Right renal cortex interstitium (tissue), 3 donors: ENCODE results near the gene DSG2. TPM values are rescaled to one million over a fixed set of nuclear protein-coding genes. Genes with fewer than 3 reads are reported as not detected.

Source experiments
- DNase-seq, 3 donors: peaks; one replicate each; pipeline ENCODE4 v3.0.0-alpha.2; 2013; ENCODE audit warnings: low read depth in 3 of 3, low spot score in 2 of 3
- polyA plus RNA-seq, 3 donors: library from polyadenylated mRNA; unstranded; fragments of 120-200 nt; gene quantifications; one replicate each; pipeline ENCODE4 v1.2.1, GENCODE V29; 2013; ENCODE audit not compliant: insufficient read length in 3 of 3

DSG2 gene
- polyA plus RNA-seq, 3 donors, result 56.1 to 60.3 (median 57.5) TPM

DNA sequence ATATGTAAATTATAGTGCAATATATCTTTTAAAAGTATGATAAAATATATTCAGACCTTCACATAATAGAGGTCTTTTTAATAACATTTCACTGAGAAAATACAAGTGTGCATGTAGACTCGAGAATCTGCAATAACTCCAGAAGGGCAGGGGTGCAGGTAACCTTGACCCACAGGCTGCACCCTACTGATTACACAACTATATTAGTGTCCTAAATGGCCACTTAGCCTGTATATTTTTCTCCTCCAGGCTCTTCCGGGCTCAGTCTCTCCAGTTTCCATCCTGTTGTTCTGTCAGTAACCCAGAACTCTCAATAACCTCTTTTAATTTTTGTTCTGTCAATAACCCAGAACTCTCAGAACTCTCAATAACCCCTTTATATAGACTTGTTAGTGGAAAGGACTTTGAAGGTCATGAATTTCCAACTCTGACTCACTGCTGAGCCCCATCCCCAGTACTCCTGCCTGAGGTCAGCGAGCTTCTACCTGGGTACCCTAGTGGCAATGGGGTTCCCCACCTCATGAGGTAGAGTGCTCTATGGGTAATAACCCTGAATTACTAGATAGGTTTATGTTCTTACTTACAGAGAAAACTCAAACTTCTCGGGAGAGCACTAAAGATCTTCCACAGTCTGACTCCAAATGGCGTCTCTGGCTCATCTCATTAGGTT lies 85.3 kb downstream of the DSG2 start:
- DNase-seq, result no peak

DNA sequence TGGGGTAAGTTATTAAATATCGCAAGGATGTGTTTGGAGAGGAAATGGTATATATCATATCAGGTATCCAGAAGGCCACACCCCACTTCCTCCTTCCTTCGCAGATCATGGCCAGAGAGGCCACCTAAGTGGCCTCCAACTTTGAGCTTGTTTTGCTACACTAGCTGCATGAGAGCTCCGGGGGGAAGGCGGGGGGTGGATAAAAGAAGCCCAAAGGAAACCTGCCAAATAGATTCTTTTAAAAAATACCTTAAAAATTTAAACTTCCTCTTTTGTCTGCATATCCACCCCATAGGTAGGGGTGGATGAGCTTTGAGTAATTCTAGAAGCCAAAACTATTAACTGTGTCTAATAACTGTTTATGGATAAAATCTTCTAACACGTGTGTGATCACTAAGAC lies 88.0 kb downstream of the DSG2 start:
- DNase-seq, result no peak

DNA sequence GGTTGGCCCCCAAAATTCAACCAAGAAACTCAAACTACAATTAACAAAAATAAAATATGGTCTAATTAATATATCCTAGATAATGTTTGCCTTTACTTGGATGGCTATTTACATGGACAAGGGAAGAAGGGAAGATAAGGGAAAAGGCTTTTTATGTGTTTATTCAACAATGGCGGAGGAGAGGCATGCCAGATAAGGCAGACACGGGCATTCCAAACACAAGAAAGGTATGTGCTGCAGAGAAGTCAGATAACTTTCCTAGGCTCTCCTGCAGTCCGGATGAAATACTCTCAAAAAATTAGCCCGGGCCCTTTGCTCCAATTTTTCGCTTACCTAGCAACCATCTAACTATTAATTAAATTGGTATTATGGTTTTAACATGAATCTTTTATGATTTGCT lies 88.6 kb downstream of the DSG2 start:
- no peak for DNase-seq

DNA sequence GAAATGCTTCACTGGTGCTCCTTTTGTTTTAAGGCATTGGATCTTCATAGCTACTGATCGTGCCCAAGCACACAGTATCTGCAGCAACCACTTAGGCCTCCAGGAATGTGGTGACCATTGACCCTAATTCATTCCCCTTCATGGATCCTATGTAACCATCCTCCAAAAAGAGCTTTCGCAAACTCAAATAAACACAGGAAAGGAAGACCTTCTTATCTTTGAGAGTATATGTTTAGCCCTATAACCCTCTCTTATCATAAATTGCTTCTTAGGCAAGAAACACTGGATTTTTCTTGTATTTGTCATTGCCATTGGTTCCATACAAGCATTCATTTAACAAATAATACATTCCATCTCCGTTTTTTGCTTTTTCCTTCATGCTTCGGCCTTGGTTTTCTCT lies 89.6 kb downstream of the DSG2 start:
- DNase-seq, result no peak

GRCh38 chr18:31590570-31590969 lies 92.6 kb downstream of the DSG2 start:
- no peak for DNase-seq

DNA sequence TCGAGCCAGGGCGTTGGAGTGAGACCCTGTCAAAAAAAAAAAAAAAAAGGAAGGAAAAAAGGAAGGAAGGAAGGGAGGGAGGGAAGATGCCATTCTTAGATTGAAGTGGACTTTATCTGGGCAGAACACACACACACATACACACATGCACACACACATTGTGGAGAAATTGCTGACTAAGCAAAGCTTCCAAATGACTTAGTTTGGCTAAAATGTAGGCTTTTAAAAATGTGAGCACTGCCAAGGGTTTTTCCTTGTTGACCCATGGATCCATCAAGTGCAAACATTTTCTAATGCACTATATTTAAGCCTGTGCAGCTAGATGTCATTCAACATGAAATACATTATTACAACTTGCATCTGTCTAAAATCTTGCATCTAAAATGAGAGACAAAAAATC lies 93.1 kb downstream of the DSG2 start:
- no peak for DNase-seq

DNA sequence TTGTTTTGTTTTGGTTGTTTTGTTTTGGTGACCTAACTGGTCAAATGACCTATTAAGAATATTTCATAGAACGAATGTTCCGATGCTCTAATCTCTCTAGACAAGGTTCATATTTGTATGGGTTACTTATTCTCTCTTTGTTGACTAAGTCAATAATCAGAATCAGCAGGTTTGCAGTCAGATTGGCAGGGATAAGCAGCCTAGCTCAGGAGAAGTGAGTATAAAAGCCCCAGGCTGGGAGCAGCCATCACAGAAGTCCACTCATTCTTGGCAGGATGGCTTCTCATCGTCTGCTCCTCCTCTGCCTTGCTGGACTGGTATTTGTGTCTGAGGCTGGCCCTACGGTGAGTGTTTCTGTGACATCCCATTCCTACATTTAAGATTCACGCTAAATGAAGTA lies 93.7 kb downstream of the DSG2 start, which contains the start of gene TTR:
TSS of gene TTR (plus strand) at position 250 of the 400 bp plus-strand sequence. CDS start at position 276, 26 bp downstream.
- no peak for DNase-seq

DNA sequence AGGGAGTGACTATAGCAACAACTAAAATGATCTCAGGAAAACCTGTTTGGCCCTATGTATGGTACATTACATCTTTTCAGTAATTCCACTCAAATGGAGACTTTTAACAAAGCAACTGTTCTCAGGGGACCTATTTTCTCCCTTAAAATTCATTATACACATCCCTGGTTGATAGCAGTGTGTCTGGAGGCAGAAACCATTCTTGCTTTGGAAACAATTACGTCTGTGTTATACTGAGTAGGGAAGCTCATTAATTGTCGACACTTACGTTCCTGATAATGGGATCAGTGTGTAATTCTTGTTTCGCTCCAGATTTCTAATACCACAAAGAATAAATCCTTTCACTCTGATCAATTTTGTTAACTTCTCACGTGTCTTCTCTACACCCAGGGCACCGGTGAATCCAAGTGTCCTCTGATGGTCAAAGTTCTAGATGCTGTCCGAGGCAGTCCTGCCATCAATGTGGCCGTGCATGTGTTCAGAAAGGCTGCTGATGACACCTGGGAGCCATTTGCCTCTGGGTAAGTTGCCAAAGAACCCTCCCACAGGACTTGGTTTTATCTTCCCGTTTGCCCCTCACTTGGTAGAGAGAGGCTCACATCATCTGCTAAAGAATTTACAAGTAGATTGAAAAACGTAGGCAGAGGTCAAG lies 94.7 kb downstream of the DSG2 start:
- no peak for DNase-seq

GRCh38 chr18:31595121-31595771 lies 97.3 kb downstream of the DSG2 start:
- DNase-seq, result no peak

DNA sequence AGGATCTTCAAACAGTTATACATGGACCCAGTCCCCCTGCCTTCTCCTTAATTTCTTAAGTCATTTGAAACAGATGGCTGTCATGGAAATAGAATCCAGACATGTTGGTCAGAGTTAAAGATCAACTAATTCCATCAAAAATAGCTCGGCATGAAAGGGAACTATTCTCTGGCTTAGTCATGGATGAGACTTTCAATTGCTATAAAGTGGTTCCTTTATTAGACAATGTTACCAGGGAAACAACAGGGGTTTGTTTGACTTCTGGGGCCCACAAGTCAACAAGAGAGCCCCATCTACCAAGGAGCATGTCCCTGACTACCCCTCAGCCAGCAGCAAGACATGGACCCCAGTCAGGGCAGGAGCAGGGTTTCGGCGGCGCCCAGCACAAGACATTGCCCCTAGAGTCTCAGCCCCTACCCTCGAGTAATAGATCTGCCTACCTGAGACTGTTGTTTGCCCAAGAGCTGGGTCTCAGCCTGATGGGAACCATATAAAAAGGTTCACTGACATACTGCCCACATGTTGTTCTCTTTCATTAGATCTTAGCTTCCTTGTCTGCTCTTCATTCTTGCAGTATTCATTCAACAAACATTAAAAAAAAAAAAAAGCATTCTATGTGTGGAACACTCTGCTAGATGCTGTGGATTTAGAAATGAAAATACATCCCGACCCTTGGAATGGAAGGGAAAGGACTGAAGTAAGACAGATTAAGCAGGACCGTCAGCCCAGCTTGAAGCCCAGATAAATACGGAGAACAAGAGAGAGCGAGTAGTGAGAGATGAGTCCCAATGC lies 98.3 kb downstream of the DSG2 start:
- no peak for DNase-seq

DNA sequence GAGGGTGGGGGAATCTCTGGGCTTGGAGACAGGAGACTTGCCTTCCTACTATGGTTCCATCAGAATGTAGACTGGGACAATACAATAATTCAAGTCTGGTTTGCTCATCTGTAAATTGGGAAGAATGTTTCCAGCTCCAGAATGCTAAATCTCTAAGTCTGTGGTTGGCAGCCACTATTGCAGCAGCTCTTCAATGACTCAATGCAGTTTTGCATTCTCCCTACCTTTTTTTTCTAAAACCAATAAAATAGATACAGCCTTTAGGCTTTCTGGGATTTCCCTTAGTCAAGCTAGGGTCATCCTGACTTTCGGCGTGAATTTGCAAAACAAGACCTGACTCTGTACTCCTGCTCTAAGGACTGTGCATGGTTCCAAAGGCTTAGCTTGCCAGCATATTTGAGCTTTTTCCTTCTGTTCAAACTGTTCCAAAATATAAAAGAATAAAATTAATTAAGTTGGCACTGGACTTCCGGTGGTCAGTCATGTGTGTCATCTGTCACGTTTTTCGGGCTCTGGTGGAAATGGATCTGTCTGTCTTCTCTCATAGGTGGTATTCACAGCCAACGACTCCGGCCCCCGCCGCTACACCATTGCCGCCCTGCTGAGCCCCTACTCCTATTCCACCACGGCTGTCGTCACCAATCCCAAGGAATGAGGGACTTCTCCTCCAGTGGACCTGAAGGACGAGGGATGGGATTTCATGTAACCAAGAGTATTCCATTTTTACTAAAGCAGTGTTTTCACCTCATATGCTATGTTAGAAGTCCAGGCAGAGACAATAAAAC lies 100.2 kb downstream of the DSG2 start:
- DNase-seq, result no peak

Other genes starting within 250 kb of the DSG2 start
- gene DSG1, start 180.0 kb upstream of the DSG2 start, polyA plus RNA-seq, result under 1 TPM; 0.06 to 0.11 (median 0.07) TPM
- under 1 TPM in 2 of 3 donors, not detected in 1; 0.03 TPM for gene DSG4, start 121.4 kb upstream of the DSG2 start, polyA plus RNA-seq
- not detected for gene DSG3, start 50.4 kb upstream of the DSG2 start, polyA plus RNA-seq
- gene TTR, start 93.7 kb downstream of the DSG2 start, polyA plus RNA-seq, result 1 to 10 TPM in 1 of 3 donors, under 1 TPM in 2; 0.25 to 1.1 (median 0.71) TPM
- gene B4GALT6, start 186.4 kb downstream of the DSG2 start, polyA plus RNA-seq, result 10 to 100 TPM; 16.7 to 18.5 (median 17.1) TPM